K562 (cell line): ENCODE measurements around the gene PDCD11. TPM values are rescaled to one million over a fixed set of nuclear protein-coding genes. Genes with fewer than 3 reads are reported as not detected.

ENCODE experiments used
- BDP1 ChIP-seq: IDR thresholded peaks from 3 replicates; pipeline ENCODE4 v1.6.1; 2011; ENCODE audit not compliant: insufficient read length, insufficient read depth
- CHD4 ChIP-seq: fragments of 200-600 bp; sonication (generic); IDR thresholded peaks from 3 replicates; pipeline ENCODE4 v1.6.1; 2012; ENCODE audit warnings: low read depth, mild to moderate bottlenecking, mixed read lengths, low read length, inconsistent platforms; ENCODE audit not compliant: insufficient read depth, insufficient replicate concordance, poor library complexity, severe bottlenecking
- DDX20 ChIP-seq: fragments of 450-650 bp; IDR thresholded peaks from 2 replicates; pipeline ENCODE4 v1.6.1; 2016; ENCODE audit warnings: missing genetic modification characterization, low read depth, mild to moderate bottlenecking, missing compliant biosample characterization, moderate library complexity
- ELF2 ChIP-seq: fragments of 250-450 bp; sonication (Bioruptor Pico); IDR thresholded peaks from 2 replicates; pipeline ENCODE4 v1.5.0; 2021; ENCODE audit warnings: mild to moderate bottlenecking
- ETS2 ChIP-seq: IDR thresholded peaks from 2 replicates; pipeline ENCODE4 v1.6.1; 2016; ENCODE audit warnings: borderline replicate concordance, missing genetic modification characterization, mild to moderate bottlenecking, moderate library complexity, missing compliant biosample characterization; ENCODE audit not compliant: poor library complexity, severe bottlenecking
- IRF2 ChIP-seq: sonication (generic); formaldehyde crosslinking; IDR thresholded peaks from 2 replicates; pipeline ENCODE4 v1.8.1; 2022; ENCODE audit warnings: mild to moderate bottlenecking, missing genetic modification reagents
- PCBP2 ChIP-seq: fragments of 200-400 bp; formaldehyde crosslinking; IDR thresholded peaks from 2 replicates; pipeline ENCODE4 v1.6.1; 2018; ENCODE audit warnings: low read length, low read depth, mild to moderate bottlenecking, moderate library complexity; ENCODE audit not compliant: poor library complexity, severe bottlenecking
- RB1 ChIP-seq: fragments of 450-650 bp; IDR thresholded peaks from 2 replicates; pipeline ENCODE4 v1.6.1; 2017; ENCODE audit warnings: low read depth, mild to moderate bottlenecking
- RFX1 ChIP-seq: fragments of 450-650 bp; IDR thresholded peaks from 2 replicates; pipeline ENCODE4 v1.6.1; 2016; ENCODE audit warnings: mild to moderate bottlenecking, moderate library complexity
- SMAD2 ChIP-seq: fragments of 150-350 bp; IDR thresholded peaks from 2 replicates; pipeline ENCODE4 v1.6.1; 2014; ENCODE audit warnings: low read depth, mild to moderate bottlenecking, low read length
- SMC3 ChIP-seq: conservative IDR thresholded peaks from 2 replicates; pipeline ENCODE4 v1.6.1; 2011; ENCODE audit warnings: low read depth, low read length, improper control_type of control experiment; ENCODE audit not compliant: insufficient read depth
- TAF7 ChIP-seq: fragments of 450-650 bp; IDR thresholded peaks from 2 replicates; pipeline ENCODE4 v1.6.1; 2016; ENCODE audit warnings: missing genetic modification characterization, missing compliant biosample characterization
- TEAD1 ChIP-seq, 2 experiments: fragments of 450-650 bp in 1 of 2; sonication (generic) in 1 of 2; formaldehyde crosslinking; IDR thresholded peaks; 2 replicates each; pipeline versions ENCODE4 v1.4.0 to v1.8.0; 2020 to 2022; ENCODE audit warnings: mild to moderate bottlenecking in 2 of 2, missing genetic modification reagents in 1 of 2
- YY1 ChIP-seq, 3 experiments: IDR thresholded peaks; 2 replicates each; pipeline ENCODE4 v1.6.1; 2011; ENCODE audit warnings: low read length in 2 of 3, mild to moderate bottlenecking in 2 of 3, moderate library complexity in 2 of 3, borderline replicate concordance in 1 of 3, control low read depth in 1 of 3, low read depth in 1 of 3; ENCODE audit not compliant: insufficient read depth in 3 of 3, insufficient replicate concordance in 2 of 3, control insufficient read depth in 1 of 3, insufficient read length in 1 of 3; ENCODE audit errors: extremely low read depth in 1 of 3
- ZNF41 ChIP-seq: fragments of 250-450 bp; sonication (Bioruptor Pico); conservative IDR thresholded peaks from 2 replicates; pipeline ENCODE4 v1.4.0; 2020; ENCODE audit warnings: mild to moderate bottlenecking
- ZNF766 ChIP-seq: fragments of 200-800 bp; sonication (Bioruptor generic); conservative IDR thresholded peaks from 2 replicates; pipeline ENCODE4 v1.6.1; 2016; ENCODE audit warnings: missing genetic modification characterization, missing compliant biosample characterization
- ZNF77 ChIP-seq: fragments of 250-450 bp; sonication (Bioruptor Pico); IDR thresholded peaks from 2 replicates; pipeline ENCODE4 v1.5.0; 2020
- polyA plus RNA-seq, 8 experiments: library from polyadenylated mRNA; depleted of rRNA in 4 of 8; stranded (reverse) in 5 of 8; unstranded in 3 of 8; fragments of >200 nt; fragmentation: Nextera tagmentation in 2 of 8; fragmentation: Illumina TruSeq in 1 of 8; extraction: Ambion mirVana in 2 of 8; extraction: Trizol in 1 of 8; gene quantifications; 2 replicates each; pipeline versions ENCODE4 v1.2.1 to v1.2.3, GENCODE V29; 2011 to 2014; ENCODE audit warnings: inconsistent platforms in 1 of 8, missing spikeins in 1 of 8
- total RNA-seq, 7 experiments: library from RNA; depleted of rRNA in 6 of 7; stranded (reverse); fragments of >200 nt in 6 of 7; fragmentation: Illumina TruSeq in 2 of 7; extraction: Trizol in 2 of 7; gene quantifications; 2 replicates each; pipeline versions ENCODE4 v1.2.1 to v1.2.3, GENCODE V29; 2011 to 2021; ENCODE audit warnings: low replicate concordance in 1 of 7
- TF ChIP-seq, protein P1 (sequence below): sonication (generic); formaldehyde crosslinking; IDR thresholded peaks from 2 replicates; pipeline ENCODE4 v1.8.0; 2023; ENCODE audit warnings: mild to moderate bottlenecking, missing genetic modification reagents

PDCD11 gene
- total and polyA plus RNA-seq, 9 of the 15 experiments (the other 6 are each of a cell fraction or from before 2014, with no cell fraction given): 14.8 to 73.8 (median 50.0) TPM

DNA sequence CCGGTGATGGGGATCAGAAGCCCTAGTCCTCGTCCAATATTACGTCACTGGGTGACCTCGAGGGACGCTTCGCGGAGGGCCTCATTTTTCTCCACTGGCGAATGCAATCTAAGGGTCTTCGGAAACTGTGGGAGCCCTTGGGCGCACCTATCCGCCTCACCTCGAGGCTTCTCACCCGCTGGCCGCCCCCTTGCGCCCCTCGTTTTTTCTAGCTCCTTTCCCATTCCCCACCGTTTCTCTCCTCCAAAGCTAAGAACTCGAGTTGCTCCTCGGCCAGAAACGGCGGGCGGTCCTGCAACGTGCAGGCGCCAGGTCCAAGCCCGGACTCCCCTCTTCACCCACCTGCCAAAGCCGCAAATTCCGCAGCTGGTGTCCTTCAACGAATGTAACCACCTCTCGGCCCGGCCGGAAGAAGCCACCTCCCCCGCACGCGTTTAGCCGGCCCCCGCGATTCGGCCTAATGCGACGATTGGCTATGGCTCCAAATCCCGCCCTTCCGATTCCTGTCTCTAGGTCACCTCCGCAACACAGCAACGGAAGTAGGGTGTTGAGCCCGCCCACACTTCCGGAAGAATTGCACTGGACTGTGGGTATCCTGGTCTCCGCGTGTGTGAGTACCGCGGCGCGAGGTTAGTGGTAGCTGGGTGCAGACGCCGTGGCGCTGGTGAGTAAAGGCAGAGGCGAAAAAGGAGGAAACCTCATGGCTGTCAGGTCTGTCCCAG is at the start of gene PDCD11, which contains the start of gene ATP5MK (continued):
- TF ChIP-seq CHD4 (no peak), RB1 (peak; percentile 19), SMC3 (no peak), ELF2 (CRISPR knock-in tag) (no peak), DDX20 (tag) (no peak), IRF2 (CRISPR knock-in tag) (no peak), ZNF766 (CRISPR knock-in tag) (no peak), ETS2 (tag) (no peak), PCBP2 (no peak), RFX1 (peak; percentile 79), ZNF41 (no peak), ZNF77 (CRISPR knock-in tag) (no peak), SMAD2 (no peak), TEAD1 (CRISPR knock-in tag; IDR thresholded peaks at IDR 0.05) (peak in 1 of 2 experiments; percentile 83; a peak in 1 of 4 replicates), BDP1 (no peak), YY1 (IDR thresholded peaks at IDR 0.05; ENCODE audit: borderline replicate concordance in 1 of 3, control insufficient read depth in 1 of 3, extremely low read depth in 1 of 3, insufficient read depth in 3 of 3, insufficient read length in 1 of 3, insufficient replicate concordance in 2 of 3, low read depth in 1 of 3, low read length in 2 of 3) (no peak), TAF7 (tag) (no peak)
- TF ChIP-seq, protein P1, sequence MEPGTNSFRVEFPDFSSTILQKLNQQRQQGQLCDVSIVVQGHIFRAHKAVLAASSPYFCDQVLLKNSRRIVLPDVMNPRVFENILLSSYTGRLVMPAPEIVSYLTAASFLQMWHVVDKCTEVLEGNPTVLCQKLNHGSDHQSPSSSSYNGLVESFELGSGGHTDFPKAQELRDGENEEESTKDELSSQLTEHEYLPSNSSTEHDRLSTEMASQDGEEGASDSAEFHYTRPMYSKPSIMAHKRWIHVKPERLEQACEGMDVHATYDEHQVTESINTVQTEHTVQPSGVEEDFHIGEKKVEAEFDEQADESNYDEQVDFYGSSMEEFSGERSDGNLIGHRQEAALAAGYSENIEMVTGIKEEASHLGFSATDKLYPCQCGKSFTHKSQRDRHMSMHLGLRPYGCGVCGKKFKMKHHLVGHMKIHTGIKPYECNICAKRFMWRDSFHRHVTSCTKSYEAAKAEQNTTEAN: no peak
